GM23338 (cell line): ENCODE data around the gene RAP1A. TPM values are rescaled to one million over a fixed set of nuclear protein-coding genes. Genes with fewer than 3 reads are reported as not detected.

Source experiments
- ATAC-seq: fragments of 200-7000 bp; cut with Tn5 transposase; 3 replicates; pipeline ENCODE4 v1.9.1; 2020
- DNase-seq: peaks from one replicate; pipeline ENCODE4 v3.0.0-alpha.2; 2015; ENCODE audit warnings: low spot score
- H2AFZ ChIP-seq: fragments of 200-600 bp; sonication (generic); 2 replicates; pipeline ENCODE4 v1.8.0; 2016; ENCODE audit warnings: antibody characterized with exemption, mild to moderate bottlenecking, moderate library complexity
- H3F3A ChIP-seq: fragments of 200-600 bp; sonication (generic); replicated peaks from 2 replicates; pipeline ENCODE4 v1.8.0; 2017; ENCODE audit warnings: antibody characterized with exemption, mixed run types, low read depth
- H3K27ac ChIP-seq: fragments of 200-600 bp; sonication (generic); 2 replicates; pipeline ENCODE4 v1.6.1; 2016; ENCODE audit warnings: low read depth
- H3K27me3 ChIP-seq: fragments of 200-600 bp; sonication (generic); 2 replicates; pipeline ENCODE4 v1.8.0; 2016; ENCODE audit warnings: mild to moderate bottlenecking, mixed run types, moderate library complexity; ENCODE audit not compliant: insufficient read depth
- H3K36me3 ChIP-seq: fragments of 200-600 bp; sonication (generic); 2 replicates; pipeline ENCODE4 v1.8.0; 2016; ENCODE audit warnings: mild to moderate bottlenecking; ENCODE audit not compliant: insufficient read depth
- H3K4me1 ChIP-seq: fragments of 200-600 bp; sonication (generic); 2 replicates; pipeline ENCODE4 v1.8.0; 2016; ENCODE audit warnings: mild to moderate bottlenecking, moderate library complexity; ENCODE audit not compliant: insufficient read depth
- H3K4me2 ChIP-seq: fragments of 200-600 bp; sonication (generic); 2 replicates; pipeline ENCODE4 v1.7.1; 2017; ENCODE audit warnings: mixed run types
- H3K4me3 ChIP-seq: fragments of 200-600 bp; sonication (generic); 2 replicates; pipeline ENCODE4 v1.6.1; 2016; ENCODE audit warnings: mixed run types
- H3K79me2 ChIP-seq: fragments of 200-600 bp; sonication (generic); replicated peaks from 2 replicates; pipeline ENCODE4 v1.8.0; 2017; ENCODE audit warnings: mild to moderate bottlenecking; ENCODE audit not compliant: insufficient read depth
- H3K9me2 ChIP-seq: fragments of 200-600 bp; sonication (generic); 2 replicates; pipeline ENCODE4 v1.8.0; 2017; ENCODE audit not compliant: insufficient read depth
- H4K20me1 ChIP-seq: fragments of 200-600 bp; sonication (generic); replicated peaks from 2 replicates; pipeline ENCODE4 v1.8.0; 2017; ENCODE audit warnings: mild to moderate bottlenecking; ENCODE audit not compliant: insufficient read depth
- H3K27ac Mint-ChIP-seq: 2 replicates; pipeline ENCODE4 v1.8.0; 2020; ENCODE audit warnings: inconsistent platforms, mild to moderate bottlenecking, moderate library complexity, mixed read lengths
- H3K27me3 Mint-ChIP-seq: 3 replicates; pipeline ENCODE4 v1.8.0; 2022; ENCODE audit warnings: low read depth, mild to moderate bottlenecking, moderate library complexity, mixed read lengths, inconsistent platforms; ENCODE audit not compliant: insufficient read depth, poor library complexity
- H3K36me3 Mint-ChIP-seq: 3 replicates; pipeline ENCODE4 v1.8.0; 2021; ENCODE audit warnings: low read depth, mild to moderate bottlenecking, inconsistent platforms, moderate library complexity, mixed read lengths
- H3K4me1 Mint-ChIP-seq: 3 replicates; pipeline ENCODE4 v1.8.0; 2020; ENCODE audit warnings: mild to moderate bottlenecking, inconsistent platforms, mixed read lengths
- H3K4me3 Mint-ChIP-seq: 3 replicates; pipeline ENCODE4 v1.8.0; 2021; ENCODE audit warnings: moderate library complexity, mild to moderate bottlenecking, inconsistent platforms, mixed read lengths
- H3K9me3 Mint-ChIP-seq: 3 replicates; pipeline ENCODE4 v1.8.0; 2020; ENCODE audit warnings: moderate library complexity, mild to moderate bottlenecking, inconsistent platforms, mixed read lengths
- CREB1 ChIP-seq: fragments of 250-450 bp; sonication (Bioruptor Pico); IDR thresholded peaks from 2 replicates; pipeline ENCODE4 v1.5.0; 2020; ENCODE audit warnings: low read depth, mild to moderate bottlenecking, moderate library complexity
- ETS1 ChIP-seq: IDR thresholded peaks from 2 replicates; pipeline ENCODE4 v1.6.1; 2016; ENCODE audit warnings: antibody characterized with exemption
- EZH2phosphoT487 ChIP-seq: fragments of 200-600 bp; sonication (generic); IDR thresholded peaks from one replicate; pipeline ENCODE4 v1.8.1; 2018; ENCODE audit warnings: antibody characterized with exemption; ENCODE audit not compliant: unreplicated experiment
- POLR2AphosphoS5 ChIP-seq: IDR thresholded peaks from 2 replicates; pipeline ENCODE4 v1.6.1; 2016; ENCODE audit warnings: antibody characterized with exemption, low read depth
- ZNF114 ChIP-seq: fragments of 250-450 bp; sonication (Bioruptor Pico); IDR thresholded peaks from 2 replicates; pipeline ENCODE4 v1.5.0; 2020; ENCODE audit warnings: mild to moderate bottlenecking, moderate library complexity
- polyA plus RNA-seq: library from polyadenylated mRNA; unstranded; fragments of >200 nt; fragmentation: Nextera tagmentation; extraction: Ambion mirVana; gene quantifications from 2 replicates; pipeline ENCODE4 v1.2.1, GENCODE V29; 2016
- total RNA-seq: library from RNA; depleted of rRNA; stranded (reverse); fragments of >200 nt; shearing (Covaris generic); gene quantifications from 2 replicates; pipeline ENCODE4 v1.2.3, GENCODE V29; 2014
- TF ChIP-seq, protein P1 (sequence below): fragments of 250-450 bp; sonication (Bioruptor Pico); IDR thresholded peaks from 2 replicates; pipeline ENCODE4 v1.5.0; 2020; ENCODE audit warnings: mild to moderate bottlenecking, moderate library complexity
- TF ChIP-seq, protein P2 (sequence below): IDR thresholded peaks from one replicate; pipeline ENCODE4 v1.6.1; 2018; ENCODE audit warnings: antibody characterized with exemption; ENCODE audit not compliant: unreplicated experiment

RAP1A gene
- total and polyA plus RNA-seq, 2 experiments from 2014 or later, result 16.2 to 23.0 TPM

- TF ChIP-seq POLR2AphosphoS5 (no peak), ETS1 (no peak), CREB1 (CRISPR knock-in tag) (no peak), ZNF114 (CRISPR knock-in tag) (no peak)
- TF ChIP-seq, protein P1, sequence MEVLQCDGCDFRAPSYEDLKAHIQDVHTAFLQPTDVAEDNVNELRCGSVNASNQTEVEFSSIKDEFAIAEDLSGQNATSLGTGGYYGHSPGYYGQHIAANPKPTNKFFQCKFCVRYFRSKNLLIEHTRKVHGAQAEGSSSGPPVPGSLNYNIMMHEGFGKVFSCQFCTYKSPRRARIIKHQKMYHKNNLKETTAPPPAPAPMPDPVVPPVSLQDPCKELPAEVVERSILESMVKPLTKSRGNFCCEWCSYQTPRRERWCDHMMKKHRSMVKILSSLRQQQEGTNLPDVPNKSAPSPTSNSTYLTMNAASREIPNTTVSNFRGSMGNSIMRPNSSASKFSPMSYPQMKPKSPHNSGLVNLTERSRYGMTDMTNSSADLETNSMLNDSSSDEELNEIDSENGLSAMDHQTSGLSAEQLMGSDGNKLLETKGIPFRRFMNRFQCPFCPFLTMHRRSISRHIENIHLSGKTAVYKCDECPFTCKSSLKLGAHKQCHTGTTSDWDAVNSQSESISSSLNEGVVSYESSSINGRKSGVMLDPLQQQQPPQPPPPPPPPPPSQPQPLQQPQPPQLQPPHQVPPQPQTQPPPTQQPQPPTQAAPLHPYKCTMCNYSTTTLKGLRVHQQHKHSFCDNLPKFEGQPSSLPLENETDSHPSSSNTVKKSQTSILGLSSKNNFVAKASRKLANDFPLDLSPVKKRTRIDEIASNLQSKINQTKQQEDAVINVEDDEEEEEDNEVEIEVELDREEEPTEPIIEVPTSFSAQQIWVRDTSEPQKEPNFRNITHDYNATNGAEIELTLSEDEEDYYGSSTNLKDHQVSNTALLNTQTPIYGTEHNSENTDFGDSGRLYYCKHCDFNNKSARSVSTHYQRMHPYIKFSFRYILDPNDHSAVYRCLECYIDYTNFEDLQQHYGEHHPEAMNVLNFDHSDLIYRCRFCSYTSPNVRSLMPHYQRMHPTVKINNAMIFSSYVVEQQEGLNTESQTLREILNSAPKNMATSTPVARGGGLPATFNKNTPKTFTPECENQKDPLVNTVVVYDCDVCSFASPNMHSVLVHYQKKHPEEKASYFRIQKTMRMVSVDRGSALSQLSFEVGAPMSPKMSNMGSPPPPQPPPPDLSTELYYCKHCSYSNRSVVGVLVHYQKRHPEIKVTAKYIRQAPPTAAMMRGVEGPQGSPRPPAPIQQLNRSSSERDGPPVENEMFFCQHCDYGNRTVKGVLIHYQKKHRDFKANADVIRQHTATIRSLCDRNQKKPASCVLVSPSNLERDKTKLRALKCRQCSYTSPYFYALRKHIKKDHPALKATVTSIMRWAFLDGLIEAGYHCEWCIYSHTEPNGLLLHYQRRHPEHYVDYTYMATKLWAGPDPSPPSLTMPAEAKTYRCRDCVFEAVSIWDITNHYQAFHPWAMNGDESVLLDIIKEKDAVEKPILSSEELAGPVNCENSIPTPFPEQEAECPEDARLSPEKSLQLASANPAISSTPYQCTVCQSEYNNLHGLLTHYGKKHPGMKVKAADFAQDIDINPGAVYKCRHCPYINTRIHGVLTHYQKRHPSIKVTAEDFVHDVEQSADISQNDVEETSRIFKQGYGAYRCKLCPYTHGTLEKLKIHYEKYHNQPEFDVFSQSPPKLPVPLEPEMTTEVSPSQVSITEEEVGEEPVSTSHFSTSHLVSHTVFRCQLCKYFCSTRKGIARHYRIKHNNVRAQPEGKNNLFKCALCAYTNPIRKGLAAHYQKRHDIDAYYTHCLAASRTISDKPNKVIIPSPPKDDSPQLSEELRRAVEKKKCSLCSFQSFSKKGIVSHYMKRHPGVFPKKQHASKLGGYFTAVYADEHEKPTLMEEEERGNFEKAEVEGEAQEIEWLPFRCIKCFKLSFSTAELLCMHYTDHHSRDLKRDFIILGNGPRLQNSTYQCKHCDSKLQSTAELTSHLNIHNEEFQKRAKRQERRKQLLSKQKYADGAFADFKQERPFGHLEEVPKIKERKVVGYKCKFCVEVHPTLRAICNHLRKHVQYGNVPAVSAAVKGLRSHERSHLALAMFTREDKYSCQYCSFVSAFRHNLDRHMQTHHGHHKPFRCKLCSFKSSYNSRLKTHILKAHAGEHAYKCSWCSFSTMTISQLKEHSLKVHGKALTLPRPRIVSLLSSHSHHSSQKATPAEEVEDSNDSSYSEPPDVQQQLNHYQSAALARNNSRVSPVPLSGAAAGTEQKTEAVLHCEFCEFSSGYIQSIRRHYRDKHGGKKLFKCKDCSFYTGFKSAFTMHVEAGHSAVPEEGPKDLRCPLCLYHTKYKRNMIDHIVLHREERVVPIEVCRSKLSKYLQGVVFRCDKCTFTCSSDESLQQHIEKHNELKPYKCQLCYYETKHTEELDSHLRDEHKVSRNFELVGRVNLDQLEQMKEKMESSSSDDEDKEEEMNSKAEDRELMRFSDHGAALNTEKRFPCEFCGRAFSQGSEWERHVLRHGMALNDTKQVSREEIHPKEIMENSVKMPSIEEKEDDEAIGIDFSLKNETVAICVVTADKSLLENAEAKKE, result no peak
Observed at GRCh38 chr1:111615870-111616715, 3.5 kb upstream of the RAP1A start (continued).

- no peak overlapping the region for H3K4me3 Mint-ChIP-seq
- no peak for ATAC-seq
- TF ChIP-seq, protein P2, sequence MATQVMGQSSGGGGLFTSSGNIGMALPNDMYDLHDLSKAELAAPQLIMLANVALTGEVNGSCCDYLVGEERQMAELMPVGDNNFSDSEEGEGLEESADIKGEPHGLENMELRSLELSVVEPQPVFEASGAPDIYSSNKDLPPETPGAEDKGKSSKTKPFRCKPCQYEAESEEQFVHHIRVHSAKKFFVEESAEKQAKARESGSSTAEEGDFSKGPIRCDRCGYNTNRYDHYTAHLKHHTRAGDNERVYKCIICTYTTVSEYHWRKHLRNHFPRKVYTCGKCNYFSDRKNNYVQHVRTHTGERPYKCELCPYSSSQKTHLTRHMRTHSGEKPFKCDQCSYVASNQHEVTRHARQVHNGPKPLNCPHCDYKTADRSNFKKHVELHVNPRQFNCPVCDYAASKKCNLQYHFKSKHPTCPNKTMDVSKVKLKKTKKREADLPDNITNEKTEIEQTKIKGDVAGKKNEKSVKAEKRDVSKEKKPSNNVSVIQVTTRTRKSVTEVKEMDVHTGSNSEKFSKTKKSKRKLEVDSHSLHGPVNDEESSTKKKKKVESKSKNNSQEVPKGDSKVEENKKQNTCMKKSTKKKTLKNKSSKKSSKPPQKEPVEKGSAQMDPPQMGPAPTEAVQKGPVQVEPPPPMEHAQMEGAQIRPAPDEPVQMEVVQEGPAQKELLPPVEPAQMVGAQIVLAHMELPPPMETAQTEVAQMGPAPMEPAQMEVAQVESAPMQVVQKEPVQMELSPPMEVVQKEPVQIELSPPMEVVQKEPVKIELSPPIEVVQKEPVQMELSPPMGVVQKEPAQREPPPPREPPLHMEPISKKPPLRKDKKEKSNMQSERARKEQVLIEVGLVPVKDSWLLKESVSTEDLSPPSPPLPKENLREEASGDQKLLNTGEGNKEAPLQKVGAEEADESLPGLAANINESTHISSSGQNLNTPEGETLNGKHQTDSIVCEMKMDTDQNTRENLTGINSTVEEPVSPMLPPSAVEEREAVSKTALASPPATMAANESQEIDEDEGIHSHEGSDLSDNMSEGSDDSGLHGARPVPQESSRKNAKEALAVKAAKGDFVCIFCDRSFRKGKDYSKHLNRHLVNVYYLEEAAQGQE, result no peak
- no peak for TF ChIP-seq EZH2phosphoT487
Observed at GRCh38 chr1:111618081-111618480, 1.5 kb upstream of the RAP1A start.

More at GRCh38 chr1:111618081-111618480, 1.5 kb upstream of the RAP1A start:
- peaks cover 19% of the 10 kb centered on the region for H3K4me1 ChIP-seq
- Mint-ChIP-seq H3K9me3 (no peaks in the 10 kb centered on the region), H3K36me3 (no peaks in the 10 kb centered on the region; the same call in 2 of the 3 replicates), H3K4me1 (peaks cover 19% of the 10 kb centered on the region), H3K27me3 (peaks cover 4% of the 10 kb centered on the region), H3K27ac (no peak overlapping the region)
- H3K27me3 ChIP-seq, result no peaks in the 10 kb centered on the region
- H3K4me3 ChIP-seq, result no peak overlapping the region
- H3K36me3 ChIP-seq, result no peaks in the 10 kb centered on the region
- H3K27ac ChIP-seq, result no peak overlapping the region
- H3K9me2 ChIP-seq, result no peaks in the 10 kb centered on the region
- H3F3A ChIP-seq, result no peaks in the 10 kb centered on the region
- H3K4me2 ChIP-seq, result no peak overlapping the region
- H2AFZ ChIP-seq, result no peak overlapping the region; the same call in 1 of the 2 replicates
- no peak for DNase-seq
- peaks cover 27% of the 10 kb centered on the region for H3K79me2 ChIP-seq
- peaks cover 13% of the 10 kb centered on the region for H4K20me1 ChIP-seq
